Embryonic facial prominence (tissue), 1 donor: ENCODE data around the gene KLHDC9.
A peak's percentile ranks its signal among the peaks of the same experiment; 100 is the strongest.

Experiments used
- DNase-seq: peaks from one replicate; pipeline ENCODE4 v3.0.0-alpha.2; 2016; ENCODE audit errors: extremely low spot score

The KLHDC9 gene

GRCh38 chr1:161131523-161132409 lies 33.6 kb downstream of the KLHDC9 start:
- peak; percentile 14 for DNase-seq

GRCh38 chr1:161132410-161133219 lies 34.5 kb downstream of the KLHDC9 start, which contains the start of gene DEDD:
DEDD (minus strand) TSS chr1:161132667; CDS start chr1:161124462, 8,205 bp downstream.
- DNase-seq: peak; percentile 94

GRCh38 chr1:161133220-161133740 lies 35.1 kb downstream of the KLHDC9 start:
- no peak for DNase-seq

- no peak for DNase-seq
These were observed 39.7 kb downstream of the KLHDC9 start for GRCh38 chr1:161137881-161138280.

GRCh38 chr1:161138431-161138830 lies 40.3 kb downstream of the KLHDC9 start:
- DNase-seq: no peak

GRCh38 chr1:161139766-161140165 lies 41.6 kb downstream of the KLHDC9 start:
- DNase-seq: no peak

GRCh38 chr1:161140755-161141400 lies 42.7 kb downstream of the KLHDC9 start:
- no peak for DNase-seq

GRCh38 chr1:161145832-161146231 lies 47.7 kb downstream of the KLHDC9 start:
- DNase-seq: no peak
